HG03442 (cell line): ENCODE data around the gene GSAP.

ENCODE experiments used
- ATAC-seq: cut with Tn5 transposase; IDR thresholded peaks from one replicate; pipeline ENCODE4 v1.9.1; 2021; ENCODE audit warnings: mild to moderate bottlenecking, moderate library complexity; ENCODE audit not compliant: unreplicated experiment

Gene GSAP

DNA sequence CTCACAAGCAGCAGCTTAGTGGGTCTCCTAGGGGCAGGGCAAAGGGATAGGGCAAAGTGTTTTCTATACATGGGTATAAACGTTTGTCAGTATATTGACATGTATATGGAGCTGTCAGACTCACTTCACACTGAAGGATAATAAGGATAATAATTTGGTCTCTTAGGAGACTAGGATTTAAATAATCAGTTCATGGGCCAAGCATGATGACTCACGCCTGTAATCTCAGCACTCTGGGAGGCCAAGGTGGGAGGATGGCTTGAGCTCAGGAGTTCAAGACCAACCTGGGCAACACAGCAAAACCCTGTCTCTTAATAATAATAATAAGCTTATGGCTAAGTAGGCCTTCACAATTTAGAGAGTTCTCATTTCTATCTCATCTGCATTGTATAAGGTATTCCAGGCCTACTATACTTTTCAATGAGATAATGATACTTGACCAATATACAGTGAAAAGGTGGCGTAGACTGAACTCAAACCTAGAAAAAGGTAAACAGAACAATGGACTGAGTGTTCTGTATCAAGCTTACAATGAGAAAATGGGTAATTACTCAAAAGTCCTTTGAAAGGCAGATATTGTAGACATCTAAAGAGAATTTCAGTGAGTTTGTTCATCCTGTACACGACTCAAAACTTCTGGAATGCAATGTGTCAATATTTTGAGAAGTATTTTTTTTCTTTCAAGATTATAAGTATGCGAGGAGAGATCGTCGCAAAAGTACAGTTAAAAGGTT lies 7.0 kb downstream of the GSAP start:
- ATAC-seq = no peak

DNA sequence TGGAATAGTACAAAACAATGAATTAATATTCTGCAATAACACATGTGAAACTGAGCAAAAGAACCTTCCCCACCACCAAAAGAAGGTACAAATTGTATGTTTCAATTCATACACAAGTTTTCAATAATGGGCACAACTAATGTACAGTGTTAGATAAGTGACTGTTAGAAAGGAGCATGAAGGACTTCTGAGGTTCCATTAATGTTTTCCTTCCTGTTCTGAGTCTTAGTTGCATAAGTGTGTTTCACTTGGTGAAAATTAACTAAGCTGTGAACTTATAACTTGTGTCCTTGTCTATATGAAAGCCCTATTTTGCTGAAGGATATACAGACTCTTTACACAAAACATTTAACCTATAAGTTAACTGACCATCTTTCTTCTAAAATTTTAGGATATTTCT lies 8.2 kb downstream of the GSAP start:
- ATAC-seq = no peak

DNA sequence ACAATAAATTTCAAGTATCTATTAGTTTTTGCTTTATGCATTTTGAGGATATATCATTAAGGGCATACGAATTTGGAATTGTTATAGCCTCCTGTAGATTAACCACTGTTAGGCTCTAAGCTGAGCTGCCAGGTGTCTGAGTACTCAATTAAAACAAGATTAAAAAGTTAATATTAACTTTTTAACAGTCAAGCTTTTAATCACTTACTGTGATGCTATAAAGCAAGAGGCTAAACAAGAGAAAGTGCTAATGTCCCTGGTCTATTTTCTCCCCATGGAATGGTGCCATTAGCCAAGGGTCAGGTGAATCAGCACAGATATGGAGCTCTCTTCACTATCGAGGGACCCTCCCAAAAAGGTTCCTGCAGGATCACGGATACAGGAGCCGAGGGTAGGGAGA lies 9.7 kb downstream of the GSAP start:
- ATAC-seq = no peak

DNA sequence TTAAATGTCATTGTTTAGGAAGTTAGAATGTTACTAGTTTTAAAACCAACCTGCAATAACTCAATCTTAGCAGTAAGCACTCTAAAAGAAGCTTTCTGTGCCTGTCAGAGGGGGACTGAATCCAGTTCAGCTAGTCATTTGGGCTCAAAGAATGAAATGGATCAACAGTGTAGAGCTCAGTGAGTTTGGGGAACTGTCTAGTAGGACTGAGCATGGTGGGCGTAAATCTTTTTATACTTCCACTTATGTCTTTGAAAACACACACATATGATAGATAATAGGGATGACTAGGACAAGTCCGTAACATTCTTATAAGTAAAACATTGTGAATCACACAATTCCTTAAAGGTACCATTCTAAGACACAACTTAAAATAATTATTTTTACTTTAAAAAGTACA lies 11.5 kb downstream of the GSAP start:
- ATAC-seq = no peak

DNA sequence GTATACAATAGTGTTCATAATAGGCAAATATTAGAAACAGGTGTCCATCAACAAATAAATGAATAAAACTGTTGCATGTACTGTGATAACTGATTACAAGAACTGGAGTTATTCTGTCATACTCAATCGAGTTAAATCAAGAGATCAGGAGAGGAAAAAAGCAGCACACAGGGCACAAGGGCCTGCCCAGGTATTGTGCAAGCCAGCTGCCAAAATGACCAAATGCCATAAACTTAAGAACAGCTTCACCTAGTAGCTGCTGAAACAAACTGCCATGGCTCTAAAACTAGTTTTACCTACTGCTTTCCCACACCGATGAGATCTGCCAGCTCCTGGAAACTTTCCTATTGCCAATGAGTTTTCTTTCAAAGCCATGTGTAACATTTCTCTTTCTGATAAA lies 12.2 kb downstream of the GSAP start:
- ATAC-seq = no peak

DNA sequence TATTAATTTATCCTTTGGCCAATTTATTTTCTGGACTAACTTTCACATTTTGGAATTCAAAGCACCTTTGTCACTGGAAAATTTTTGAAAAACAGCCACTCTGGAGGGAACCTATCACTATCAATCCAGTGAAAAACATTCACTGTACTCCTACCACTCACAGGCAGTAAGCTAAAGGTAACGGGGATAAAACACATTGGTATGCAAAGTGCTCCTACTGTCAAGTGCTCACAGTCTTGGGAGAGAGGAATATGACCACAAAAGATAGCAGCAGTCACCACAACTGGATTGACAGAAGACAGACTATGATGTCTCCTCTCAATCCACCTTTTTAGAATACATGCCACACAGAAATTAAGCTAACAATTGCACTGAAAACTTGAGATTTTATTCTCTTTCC lies 13.3 kb downstream of the GSAP start:
- ATAC-seq = no peak

DNA sequence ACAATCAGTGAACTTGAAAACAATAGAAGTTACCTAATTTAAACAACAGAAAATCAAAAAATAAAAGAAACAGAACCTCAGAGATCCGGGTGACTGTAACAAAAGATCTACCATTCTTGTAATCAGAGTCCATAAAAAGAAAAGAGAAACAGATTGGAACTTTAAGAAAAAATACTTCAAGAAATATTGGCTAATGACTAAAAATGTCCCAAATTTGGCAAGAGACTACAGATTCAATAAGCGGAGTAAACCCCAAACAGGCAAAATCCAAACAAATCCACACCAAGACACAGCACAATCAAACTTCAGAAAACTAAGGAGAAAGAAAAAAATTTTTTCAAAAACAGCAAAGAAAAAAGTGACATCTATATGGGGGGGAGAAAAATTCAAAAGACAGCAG lies 15.1 kb downstream of the GSAP start:
- ATAC-seq = no peak

DNA sequence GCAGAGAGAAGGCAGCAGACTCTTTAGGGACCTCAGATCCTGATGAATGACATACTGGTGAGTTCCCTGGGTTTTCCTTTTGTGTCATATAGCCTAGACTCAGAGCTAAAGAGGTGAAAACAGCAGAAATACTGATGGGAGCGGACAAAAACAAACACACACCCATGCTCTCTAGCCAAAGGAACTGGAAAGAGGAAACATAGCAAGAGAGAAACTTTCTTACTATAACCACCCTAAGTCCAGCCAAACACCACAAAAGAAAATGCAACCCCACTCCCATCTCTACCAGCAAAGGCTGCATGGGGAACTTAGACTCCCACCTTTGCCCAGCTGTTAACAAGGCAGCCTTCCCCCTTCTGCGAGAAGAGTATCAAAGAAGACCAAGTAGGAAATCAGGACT lies 16.3 kb downstream of the GSAP start:
- no peak for ATAC-seq

DNA sequence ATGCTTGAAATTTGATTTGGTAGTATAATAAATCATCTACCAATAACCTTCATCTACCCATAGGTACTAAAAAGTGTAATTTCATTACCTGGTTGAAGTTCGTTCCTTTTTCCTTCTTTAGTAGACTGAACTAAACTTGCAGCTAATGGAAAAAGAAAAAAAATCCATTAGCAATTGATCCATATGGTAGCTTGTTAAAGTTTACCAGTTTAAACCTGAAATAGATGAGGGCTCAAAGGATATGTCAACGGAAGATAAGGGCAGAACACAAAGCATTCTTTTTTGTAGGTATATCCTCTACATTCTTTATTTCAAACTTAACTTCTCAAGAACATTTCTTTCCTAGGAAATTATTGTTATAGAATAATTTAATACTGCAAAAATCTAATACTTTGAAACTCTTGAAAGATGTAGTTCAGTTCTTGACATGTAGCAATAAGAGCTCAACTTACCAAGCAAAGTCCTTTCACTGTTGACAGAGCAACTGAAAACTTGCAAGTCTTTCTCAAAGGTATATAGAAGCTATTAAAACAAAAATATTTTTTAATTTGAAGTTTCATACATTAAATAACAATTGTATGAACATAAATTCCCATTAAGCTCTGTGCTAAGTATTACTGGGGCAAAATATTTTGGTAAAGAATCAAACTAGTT lies 19.1 kb downstream of the GSAP start:
- no peak for ATAC-seq

DNA sequence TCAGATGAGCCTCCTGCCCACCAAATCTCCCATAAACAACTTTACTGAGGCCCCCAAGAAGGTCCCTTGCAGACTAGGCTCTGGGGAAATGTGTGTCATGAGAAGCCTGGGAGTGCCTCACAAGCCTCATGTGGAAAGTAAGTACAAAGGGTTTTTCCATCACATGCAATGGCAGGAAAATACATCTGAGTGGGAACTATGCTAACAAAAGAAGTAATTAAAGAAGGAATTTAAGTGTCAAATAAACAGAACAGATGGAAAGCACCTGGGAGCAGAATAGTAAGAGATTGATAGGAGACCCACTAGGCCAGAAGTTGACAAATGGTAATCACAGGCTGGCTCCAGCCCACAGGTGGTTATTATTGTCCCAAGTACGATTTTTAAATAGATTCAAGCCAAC lies 20.5 kb downstream of the GSAP start:
- ATAC-seq = no peak

DNA sequence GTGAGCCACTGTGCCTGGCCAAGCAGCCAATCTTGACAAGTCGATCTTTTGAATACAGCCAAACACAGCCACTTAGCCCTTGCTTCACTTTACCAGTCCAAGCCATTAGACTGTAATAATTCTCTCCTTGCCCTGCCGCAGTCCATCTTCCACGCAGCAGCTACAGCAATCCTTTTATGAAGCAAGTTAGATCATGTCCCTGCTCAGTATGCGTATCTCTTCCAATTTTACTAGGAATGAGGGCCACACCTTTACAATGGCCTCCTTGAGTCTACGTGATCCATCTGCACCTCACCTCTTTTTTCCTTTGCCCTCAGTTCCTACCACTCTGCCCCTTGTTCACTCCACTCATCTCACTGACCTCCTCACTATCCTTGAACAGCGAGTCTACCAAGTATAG lies 22.2 kb downstream of the GSAP start:
- no peak for ATAC-seq

DNA sequence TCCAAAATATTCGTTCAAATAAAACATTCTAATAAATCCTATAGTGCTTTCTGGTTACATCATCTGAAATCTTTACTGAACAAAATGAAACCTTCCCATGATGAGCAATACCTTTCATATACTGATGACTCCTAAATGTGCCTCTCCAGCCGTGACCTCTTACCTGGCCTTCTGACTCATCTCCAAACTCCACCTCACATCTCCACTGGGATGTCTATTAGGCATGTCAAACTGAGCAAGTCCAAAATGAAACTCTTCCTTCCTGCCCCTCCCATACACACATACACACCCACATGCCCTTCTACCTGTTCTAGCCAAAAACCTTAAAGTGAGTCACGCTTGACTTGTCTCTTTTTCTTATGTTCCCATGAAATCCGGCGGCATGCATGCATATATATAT lies 22.9 kb downstream of the GSAP start:
- ATAC-seq = peak; percentile 94

DNA sequence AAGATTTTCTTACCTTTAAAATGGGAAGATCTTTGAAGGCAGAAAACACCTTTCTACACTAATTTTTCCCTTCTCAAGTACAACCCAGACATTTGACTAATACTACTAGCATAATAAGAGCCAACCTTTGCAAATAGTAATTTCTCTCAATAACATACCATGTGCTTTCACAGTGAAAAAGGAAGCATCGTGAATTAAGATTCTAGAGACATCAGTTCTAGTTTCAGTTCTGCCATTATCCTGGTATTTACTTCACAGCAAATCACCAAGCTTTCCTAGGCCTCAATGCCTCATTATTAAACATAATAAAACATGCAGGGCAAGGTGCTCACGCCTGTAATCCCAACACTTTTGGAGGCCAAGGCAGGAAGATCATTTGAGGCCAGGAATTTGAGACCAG lies 24.9 kb downstream of the GSAP start:
- ATAC-seq = peak; percentile 46

DNA sequence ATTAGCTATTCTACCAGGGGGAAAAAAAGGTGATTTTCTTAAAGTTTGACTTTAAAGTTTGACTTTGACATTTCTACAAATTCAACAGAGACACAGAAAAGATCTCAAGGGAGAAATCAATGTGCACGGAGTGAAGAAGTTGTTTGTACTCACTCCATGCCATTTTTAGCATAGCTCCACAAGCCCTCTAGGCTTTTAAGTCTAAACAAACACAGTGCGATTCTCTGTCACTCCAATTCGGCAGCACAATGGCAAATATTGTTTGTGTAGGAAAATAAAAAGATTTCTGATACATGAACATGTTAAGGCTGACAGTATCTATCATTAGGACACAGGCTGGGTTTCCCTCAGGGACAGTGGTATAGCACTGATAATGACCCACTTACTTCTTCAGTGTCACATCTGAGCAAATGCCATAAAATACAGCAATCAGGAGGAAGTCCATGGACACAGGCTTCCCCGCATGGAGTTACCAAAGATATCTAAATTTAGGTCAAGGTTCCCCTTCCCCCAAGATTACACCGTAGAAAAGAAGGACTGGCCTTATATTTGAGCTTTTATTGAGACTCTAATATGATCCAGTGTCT lies 28.0 kb downstream of the GSAP start:
- no peak for ATAC-seq

DNA sequence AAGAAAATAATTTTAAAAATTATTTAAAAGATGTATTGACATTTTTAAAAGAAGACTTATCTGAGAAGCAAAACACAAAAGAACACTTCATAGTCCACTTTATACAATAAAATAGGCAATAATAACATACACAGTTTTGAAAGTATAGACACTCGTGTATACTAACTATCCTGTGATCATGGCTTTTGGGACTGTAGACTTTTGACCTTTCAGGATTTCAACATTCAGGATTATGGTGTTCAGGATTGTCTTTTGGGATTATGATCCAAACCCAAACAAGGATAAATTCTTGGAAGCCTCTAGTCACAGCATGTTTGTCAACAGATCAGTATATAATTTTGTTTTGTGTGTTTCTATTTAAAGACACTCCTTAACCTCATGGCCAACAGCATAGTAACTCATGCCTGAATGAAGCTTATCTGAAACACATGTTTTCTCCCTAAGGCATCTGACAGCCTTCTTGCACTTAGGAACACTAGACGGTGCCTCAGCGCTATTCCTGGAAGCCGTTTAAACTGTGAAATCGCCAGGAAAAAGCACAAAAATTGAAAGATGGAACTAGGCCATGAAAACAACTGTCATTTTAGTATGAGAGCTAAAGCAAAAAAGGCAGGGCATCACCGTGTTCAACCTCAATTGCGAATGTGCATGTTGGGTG lies 29.9 kb downstream of the GSAP start:
- ATAC-seq = no peak

DNA sequence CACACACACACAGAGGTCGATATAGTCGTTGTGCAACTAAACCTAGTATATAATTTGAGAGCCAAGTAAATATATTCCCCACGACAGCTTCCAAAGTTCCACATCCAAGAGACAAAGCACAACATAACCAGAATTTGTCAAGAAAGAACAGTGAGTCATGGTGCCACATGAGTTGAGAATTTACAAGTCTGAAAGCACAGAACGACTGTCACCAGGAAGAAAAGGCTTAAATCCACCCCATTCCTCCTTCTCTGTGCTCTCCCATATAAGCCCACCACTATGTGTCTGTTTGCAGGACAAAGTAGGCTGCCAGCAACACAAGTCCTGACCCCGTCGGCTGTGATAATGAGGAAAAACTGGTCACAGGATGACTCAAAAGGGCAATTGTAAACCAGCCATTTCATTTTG lies 32.8 kb downstream of the GSAP start:
- no peak for ATAC-seq

DNA sequence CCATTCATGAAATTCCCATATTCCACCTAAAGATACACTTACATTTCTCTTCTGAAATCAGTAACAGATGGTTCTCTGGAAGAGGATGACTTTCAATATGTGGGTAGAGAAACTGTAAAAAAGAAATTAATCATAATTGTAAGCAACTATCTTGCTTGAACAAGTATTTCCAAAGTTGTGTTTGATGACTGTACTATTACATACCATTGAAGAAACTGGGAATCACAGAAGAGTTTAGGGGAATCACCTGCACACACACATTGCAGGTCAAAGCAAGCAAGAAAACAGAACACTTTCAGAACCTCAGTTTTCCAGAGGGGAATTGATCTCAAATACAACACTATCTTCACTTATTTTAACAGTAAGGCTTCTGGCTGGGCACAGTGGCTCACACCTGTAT lies 33.6 kb downstream of the GSAP start:
- ATAC-seq = no peak

DNA sequence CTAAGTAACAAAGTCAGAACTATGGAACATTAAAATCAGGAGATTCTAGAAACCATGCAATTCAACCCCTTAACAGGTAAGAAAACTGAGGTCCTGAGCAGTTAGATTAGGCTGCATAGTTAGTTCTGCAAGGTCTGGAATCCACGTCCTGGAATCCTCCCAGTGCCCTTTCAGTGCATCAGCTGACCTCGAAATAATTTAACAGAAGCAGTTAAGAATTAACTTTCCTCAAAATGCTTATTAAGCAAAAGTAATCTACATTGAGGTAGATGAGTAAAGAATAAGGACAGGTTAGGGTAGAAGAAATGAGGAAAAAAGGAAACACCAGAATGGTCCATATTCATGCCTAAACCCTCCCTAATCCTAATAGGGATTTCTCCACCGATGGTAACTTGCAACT lies 37.6 kb downstream of the GSAP start:
- no peak for ATAC-seq

DNA sequence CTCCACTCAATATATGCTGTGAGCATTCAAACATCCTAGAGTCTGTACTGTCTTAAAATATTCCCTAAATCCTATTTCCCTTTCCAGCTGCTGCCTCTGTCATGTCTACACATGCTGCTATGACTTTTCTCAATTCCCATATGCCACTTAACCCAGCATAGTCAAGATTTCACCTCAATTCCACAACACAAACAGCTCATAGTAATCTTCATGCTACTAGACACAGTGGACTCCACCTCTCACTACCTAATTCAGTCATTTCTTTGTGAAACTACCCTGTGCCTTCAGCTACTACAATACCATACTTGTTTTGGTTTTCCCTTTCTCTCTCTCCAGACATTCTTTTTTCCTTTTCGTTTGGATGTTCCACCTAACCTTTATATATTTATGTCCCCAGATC lies 45.5 kb downstream of the GSAP start:
- no peak for ATAC-seq

DNA sequence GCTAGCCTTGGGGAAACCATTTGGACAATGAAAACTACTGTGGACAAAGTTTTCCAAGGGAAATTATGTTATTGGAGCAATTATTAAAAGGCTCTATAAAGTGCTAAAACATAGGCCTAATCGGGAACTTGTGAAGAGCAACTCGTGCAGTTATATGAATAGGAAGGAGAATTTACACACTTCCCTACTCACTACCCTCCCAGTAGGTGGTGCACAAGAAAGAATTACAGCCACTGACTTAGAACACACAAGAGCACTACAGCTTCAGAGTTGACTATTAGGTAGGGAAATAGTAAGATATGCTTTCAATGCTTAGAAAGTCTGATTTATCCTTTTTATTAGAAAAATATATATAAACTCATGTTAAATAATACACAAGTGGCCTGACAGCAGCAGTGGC lies 47.2 kb downstream of the GSAP start:
- no peak for ATAC-seq

DNA sequence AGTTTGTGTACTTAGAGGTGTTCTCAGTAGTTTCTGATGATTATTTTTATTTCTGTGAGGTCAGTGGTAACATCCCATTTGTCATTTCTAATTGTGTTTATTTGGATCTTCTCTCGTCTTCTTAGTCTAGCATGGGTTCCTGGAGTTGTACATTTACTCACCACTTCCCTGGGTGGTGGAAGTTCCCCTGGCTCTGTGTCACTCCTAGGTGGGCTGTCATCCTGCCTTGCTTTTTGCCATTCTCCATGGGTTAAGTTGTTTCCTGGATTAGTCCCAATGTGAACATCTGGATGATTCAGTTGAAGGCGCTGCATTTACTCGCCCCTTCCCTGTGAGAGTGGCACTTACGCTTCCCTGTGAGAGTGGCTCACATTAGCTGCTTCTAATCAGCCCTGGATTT lies 48.2 kb downstream of the GSAP start:
- no peak for ATAC-seq

DNA sequence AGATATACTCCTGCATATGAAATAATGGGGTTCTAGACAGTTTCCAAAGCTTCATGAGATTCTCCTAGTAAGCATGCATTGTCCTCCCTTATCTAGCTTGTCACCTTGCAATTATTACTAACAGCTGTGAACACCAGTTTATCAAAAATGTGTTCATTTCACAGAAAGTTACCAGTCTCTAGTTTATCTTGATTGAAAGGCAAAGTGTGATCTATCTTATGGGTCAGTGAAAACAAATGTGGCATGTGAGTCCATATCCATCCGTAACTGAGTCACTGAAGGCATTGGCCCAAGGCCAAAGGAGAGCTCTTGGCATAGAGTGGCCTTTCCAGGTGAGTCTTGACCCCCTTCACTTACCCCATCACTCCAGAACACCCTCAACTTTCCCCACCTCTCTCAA lies 53.2 kb downstream of the GSAP start:
- no peak for ATAC-seq
